NCI-H2081 treated with DMSO at 0.1 percent for 48 hours (cell line): ENCODE data around the gene RBL1.
"Not testable (repeated sequence)": the region's sequence is repeated elsewhere in the genome, so short reads cannot be mapped to it uniquely, and the experiment has no call there.

Source experiments
- DNase-seq: peaks from one replicate; lab custom pipeline; 2025; lab: John Stamatoyannopoulos, UW

RBL1 gene

DNA sequence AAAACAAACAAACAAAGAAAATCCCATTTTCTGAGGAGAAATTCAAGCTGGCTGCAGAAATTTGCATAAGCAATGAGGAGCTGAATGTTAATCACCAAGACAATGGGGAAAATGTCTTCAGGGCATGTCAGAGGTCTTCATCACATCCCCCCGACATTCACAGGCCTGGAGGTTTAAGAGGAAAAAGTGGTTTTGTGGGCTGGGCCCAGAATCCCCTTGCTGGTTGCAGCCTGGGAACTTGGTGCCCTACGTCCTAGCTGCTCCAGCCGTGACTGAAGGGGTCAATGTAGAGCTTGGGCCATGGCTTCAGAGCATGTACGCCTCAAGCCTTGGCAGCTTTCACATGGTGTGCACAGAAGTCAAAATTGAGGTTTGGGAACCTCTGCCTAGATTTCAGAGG, 101.6 kb downstream of the RBL1 start:
- DNase-seq, result not testable (repeated sequence)

DNA sequence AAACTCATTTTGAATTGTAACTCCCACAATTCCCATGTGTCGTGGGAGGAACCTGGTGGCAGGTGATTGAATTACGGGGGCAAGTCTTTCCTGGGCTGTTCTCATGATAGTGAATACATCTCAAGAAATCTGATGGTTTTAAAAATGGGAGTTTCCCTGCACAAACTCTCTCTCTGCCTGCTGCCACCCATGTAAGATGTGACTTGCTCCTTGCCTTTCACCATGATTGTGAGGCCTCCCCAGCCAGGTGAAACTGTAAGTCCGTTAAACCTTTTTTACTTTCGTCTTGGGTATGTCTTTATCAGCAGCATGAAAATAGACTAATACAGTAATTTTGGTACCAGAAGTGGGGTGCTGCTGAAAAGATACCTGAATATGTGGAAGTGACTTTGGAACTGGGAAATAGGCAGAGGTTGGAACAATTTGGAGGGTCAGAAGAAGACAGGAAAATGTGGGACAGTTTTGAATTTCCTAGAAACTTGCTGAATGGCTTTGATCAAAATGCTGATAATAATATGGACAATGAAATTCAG, 102.9 kb downstream of the RBL1 start:
- DNase-seq, result no peak

DNA sequence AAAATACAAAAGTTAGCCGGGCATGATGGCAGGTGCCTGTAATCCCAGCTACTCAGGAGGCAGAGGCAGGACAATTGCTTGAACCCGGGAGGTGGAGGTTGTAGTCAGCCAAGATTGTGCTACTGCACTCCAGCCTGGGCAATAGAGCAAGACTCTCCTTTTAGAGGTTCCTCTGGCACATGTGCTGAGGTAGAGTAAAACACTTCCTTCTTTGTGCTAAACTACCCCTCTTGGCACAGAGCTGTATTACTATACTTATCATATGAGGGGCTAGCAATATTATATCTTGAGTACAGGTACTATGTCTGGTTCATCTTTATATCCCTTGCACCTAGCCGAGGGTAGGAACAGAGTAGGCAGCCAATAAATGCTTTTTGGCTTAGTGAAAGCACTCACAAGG, 104.1 kb downstream of the RBL1 start:
- no peak for DNase-seq

GRCh38 chr20:36989797-36990196, 106.0 kb downstream of the RBL1 start:
- DNase-seq, result no peak

GRCh38 chr20:36988494-36988966, 107.3 kb downstream of the RBL1 start:
- DNase-seq, result no peak

DNA sequence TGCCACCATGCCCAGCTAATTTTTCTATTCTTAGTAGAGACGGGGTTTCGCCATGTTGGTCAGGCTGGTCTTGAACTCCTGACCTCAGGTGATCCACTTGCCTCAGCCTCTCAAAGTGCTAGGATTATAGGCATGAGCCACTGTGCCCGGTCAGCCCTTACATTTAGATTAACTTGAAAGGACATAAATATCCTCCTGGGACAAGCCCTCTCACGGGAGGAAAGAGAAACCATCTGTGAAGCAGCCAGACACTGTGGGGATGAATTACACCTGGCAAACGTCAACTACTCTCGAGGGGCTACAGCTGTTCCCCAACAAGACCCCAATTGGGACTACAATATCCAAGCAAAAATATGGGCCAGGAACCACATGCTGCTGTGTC, 111.5 kb downstream of the RBL1 start:
- no peak for DNase-seq

DNA sequence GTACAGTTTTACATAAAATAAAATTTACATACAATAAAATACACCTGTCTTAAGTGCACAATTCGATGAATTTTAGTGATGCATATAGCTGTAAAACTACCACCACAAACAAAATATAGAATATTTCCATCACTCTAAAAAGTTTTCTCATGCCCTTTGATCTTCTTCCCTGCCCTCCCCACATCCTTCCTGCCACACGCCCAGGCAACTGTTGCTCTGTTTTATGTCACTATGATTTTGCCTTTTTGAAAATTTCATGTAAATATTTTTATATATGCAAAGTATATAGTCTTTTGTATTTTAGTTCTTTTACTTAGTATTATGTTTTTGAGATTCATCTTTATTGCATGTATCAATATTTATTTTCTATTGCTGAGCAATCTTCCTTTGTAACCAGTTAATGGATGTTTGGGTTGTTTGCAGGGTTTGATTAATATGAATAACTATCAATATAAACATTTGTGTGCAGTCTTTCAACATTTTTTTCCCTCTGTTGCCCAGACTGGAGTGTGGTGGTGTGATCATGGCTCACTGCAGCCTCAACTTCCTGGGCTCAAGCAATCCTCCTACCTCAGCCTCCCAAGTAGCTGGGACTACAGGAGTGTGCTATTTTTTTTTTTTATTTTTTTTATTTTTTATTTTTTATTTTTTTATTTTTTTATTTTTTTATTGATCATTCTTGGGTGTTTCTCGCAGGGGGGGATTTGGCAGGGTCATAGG, 120.5 kb downstream of the RBL1 start:
- no peak for DNase-seq

- DNase-seq, result no peak
These were observed 121.1 kb downstream of the RBL1 start for GRCh38 chr20:36974660-36975059.

- DNase-seq, result no peak
These were observed 124.7 kb downstream of the RBL1 start for GRCh38 chr20:36971103-36971502.

GRCh38 chr20:36969478-36970186, 126.2 kb downstream of the RBL1 start:
- no peak for DNase-seq

- no peak for DNase-seq
These were observed 126.7 kb downstream of the RBL1 start for GRCh38 chr20:36969051-36969450.

DNA sequence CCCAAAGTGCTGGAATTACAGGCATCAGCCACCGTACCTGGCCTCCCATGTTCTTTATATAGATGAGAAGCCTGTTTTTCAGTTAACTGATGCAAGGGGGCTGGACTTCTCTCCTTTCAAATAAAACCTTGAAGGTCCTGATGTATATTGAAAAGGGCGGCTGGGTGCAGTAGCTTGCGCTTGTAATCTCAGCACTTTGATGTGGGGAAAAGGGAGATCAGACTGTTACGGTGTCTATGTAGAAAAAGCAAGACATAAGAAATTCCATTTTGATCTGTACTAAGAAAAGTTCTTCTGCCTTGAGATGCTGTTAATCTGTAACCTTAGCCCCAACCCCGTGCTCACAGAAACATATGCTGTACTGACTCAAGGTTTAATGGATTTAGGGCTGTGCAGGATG, 128.2 kb downstream of the RBL1 start:
- DNase-seq, result no peak

- DNase-seq, result not testable (repeated sequence)
These were observed 128.8 kb downstream of the RBL1 start for GRCh38 chr20:36966965-36967364.

DNA sequence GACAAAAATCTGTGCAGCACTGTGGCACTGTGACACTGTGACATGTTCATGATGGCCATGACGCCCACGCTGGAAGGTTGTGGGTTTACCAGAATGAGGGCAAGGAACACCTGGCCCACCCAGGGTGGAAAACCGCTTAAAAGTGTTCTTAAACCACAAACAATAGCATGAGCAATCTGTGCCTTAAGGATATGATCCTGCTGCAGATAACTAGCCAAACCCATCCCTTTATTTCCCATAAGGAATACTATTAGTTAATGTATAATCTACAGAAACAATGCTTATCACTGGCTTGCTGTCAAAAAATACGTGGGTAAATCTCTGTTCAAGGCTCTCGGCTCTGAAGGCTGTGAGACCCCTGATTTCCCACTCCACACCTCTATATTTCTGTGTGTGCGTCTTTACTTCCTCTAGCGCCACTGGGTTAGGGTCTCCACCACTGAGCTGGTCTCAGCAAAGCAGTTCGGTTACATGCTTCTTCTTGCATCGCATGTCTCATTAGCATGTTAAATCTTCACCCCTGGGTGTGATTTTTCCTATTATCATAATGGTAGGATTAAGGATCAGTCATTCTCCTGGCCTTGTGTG, 133.3 kb downstream of the RBL1 start:
- DNase-seq, result not testable (repeated sequence)

GRCh38 chr20:36959242-36959641, 136.6 kb downstream of the RBL1 start:
- no peak for DNase-seq

DNA sequence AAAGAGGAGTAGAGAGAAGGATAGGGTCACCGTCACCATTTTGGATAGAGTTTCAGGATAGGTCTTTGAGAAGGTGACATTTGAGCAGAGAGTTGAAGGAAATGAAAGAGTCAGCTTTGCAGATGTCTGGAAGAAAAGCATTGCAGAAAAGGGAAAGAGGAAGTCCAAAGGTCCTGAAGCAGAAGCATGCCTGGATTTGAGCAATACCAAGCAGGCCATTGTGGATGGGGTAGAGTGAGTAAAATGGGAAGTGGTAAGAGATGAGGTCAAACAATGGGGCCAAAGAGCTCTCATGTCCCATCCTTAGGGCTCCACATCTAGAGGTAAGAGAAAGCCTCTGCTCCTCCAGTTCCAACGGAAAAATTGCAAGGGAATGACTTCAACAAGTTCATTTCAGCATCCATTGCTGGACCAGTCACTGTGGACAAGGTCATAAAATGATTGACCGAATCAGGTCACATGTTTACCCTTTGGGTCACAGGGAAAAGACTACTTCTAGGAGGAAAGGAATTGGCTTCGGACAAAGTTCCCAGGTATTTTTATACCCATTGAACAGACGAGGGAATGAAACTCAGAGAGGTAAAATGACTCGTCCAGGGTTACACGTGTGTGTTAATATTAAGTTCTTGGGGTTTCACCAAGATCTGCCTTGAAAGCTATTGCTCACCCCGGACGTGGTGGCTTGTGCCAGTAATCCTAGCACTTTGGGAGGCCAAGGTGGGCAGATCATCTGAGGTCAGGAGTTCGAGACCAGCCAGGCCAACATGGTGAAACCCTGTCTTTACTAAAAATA, 137.7 kb downstream of the RBL1 start:
- no peak for DNase-seq

DNA sequence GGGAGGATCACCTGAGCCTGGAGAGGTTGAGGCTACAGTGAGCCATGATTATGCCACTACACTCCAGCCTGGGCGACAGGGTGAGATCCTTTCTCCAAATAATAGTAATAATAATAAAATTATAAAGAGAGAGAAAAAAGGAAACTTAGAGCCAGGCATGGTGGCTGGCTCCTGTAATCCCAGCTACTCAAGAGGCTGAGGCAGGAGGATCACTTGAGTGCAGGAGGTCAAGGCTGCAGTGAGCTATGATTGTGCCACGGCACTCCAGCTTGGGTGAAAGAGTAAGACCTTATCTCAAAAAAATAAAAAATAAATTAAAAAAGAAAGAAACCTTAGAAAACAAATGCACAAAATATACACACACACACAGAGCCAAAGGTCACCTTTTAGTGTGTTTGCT, 139.1 kb downstream of the RBL1 start:
- no peak for DNase-seq

DNA sequence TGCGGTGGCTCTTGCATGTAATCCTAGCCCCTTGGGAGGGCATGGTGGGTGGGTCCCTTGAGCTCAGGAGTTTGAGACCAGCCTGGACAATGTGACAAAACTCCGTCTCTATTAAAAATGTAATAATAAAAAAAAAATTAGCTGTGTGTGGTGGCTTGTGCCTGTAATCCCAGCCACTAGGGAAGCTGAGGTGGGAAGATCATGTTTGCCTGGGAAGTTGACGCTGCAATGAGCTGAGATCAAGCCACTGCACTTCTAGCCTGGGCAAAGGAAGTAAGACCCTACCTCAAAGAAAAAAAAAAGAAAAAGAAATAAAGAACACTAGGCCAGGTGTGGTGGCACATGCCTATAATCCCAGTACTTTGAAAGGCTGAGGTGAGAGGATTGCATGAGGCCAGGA, 139.8 kb downstream of the RBL1 start:
- no peak for DNase-seq

- no peak for DNase-seq
These were observed 143.6 kb downstream of the RBL1 start for GRCh38 chr20:36951979-36952738.

DNA sequence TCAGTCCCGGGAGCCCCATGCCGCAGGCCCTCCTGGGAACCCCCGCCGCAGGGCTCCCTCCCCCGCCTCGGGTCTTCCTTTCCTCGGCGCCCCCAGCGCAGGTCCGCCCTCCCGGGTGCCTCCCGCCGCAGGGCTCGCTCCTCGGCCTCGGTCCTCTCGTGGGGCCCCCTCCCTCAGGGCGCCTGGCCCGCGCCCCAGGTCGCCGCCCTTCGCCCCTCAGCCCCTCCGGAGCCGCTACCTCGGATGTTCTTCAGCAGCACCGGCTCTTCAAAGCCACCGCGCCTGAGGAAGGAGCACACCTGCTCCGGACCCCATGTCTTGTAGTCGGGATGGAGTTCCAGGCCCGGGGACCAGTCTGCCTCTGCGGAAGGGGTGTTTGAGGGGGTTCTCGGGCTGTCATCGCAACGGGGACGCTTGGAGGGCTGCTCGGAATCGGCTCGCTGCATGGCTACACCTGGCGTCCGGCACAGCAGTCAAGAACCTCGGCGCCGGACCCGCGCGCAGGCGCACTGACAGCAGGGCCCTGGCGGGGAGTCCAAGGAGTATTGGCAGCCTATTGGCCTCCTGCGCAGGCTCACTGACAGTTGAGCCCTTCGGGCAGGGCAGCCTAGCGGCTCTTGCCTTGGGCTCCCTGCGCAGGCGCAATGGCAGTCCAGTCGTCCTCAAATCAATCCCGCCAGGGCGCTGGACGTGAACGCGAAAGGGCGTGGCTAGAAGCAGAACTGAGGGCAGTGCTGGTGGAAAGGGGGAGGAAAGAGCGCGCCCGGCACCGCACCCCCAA, 144.4 kb downstream of the RBL1 start, which contains the start of gene SAMHD1:
SAMHD1 (minus strand) TSS at position 511 of the 781 bp plus-strand sequence; CDS start at position 446, 65 bp downstream.
- DNase-seq, result peak; percentile 97
